ENCODE measurements around the gene B9D1. TPM values are rescaled to one million over a fixed set of nuclear protein-coding genes. Genes with fewer than 3 reads are reported as not detected.
A peak's percentile ranks its signal among the peaks of the same experiment; 100 is the strongest.

The B9D1 gene
- total RNA-seq, 1 donor from 2014 or later: 6.7 TPM

- no peak for DNase-seq (ENCODE audit: low spot score)
- intact Hi-C loops (cut with micrococcal nuclease): no loop called here
- Mint-ChIP-seq H3K4me1 (ENCODE audit: low read depth) (peaks cover 33% of the 10 kb centered on the region), H3K4me3 (ENCODE audit: low read depth) (no peak overlapping the region), H3K27me3 (ENCODE audit: low read depth) (peaks cover 8% of the 10 kb centered on the region), H3K27ac (no peak overlapping the region), H3K36me3 (ENCODE audit: low read depth) (peaks cover 7% of the 10 kb centered on the region), H3K9me3 (no peaks in the 10 kb centered on the region)
These were observed 52.4 kb downstream of the B9D1 start for GRCh38 chr17:19310151-19310550.

- H3K4me3 Mint-ChIP-seq (ENCODE audit: low read depth): no peak overlapping the region
- intact Hi-C loops (cut with micrococcal nuclease): no loop called here
- H3K36me3 Mint-ChIP-seq (ENCODE audit: low read depth): peaks cover 7% of the 10 kb centered on the region
- H3K27ac Mint-ChIP-seq: no peak overlapping the region
- H3K4me1 Mint-ChIP-seq (ENCODE audit: low read depth): peaks cover 38% of the 10 kb centered on the region
- no peak for DNase-seq (ENCODE audit: low spot score)
- no peaks in the 10 kb centered on the region for H3K9me3 Mint-ChIP-seq
- H3K27me3 Mint-ChIP-seq (ENCODE audit: low read depth): peaks cover 8% of the 10 kb centered on the region
These were observed 52.8 kb downstream of the B9D1 start for GRCh38 chr17:19309701-19310100.

DNA sequence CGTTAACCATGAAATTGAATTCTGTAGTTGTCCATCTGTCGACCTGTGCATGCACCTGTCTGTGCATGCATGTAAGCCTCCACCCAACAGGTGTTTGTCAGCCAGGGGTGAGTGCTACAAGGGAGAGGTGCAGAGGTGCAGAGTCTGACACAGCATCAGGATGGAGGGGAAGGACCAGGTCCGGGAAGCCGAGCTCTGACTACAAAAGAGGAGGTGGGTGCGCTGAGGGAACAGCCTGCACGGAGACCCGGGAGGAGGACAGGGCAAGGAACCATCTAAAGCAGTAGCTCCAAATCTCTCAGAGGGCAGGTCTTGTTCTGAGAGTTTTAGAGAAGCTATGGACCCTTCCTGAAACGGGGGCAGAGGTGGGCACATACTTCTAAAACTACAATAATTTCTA lies 54.1 kb downstream of the B9D1 start:
- H3K4me1 Mint-ChIP-seq (ENCODE audit: low read depth): peaks cover 43% of the 10 kb centered on the region
- peaks cover 7% of the 10 kb centered on the region for H3K36me3 Mint-ChIP-seq (ENCODE audit: low read depth)
- H3K27ac Mint-ChIP-seq: no peak overlapping the region
- H3K9me3 Mint-ChIP-seq: no peaks in the 10 kb centered on the region
- no peak for DNase-seq (ENCODE audit: low spot score)
- intact Hi-C loops (cut with micrococcal nuclease): no loop called here
- peaks cover 8% of the 10 kb centered on the region for H3K27me3 Mint-ChIP-seq (ENCODE audit: low read depth)
- no peak overlapping the region for H3K4me3 Mint-ChIP-seq (ENCODE audit: low read depth)

DNA sequence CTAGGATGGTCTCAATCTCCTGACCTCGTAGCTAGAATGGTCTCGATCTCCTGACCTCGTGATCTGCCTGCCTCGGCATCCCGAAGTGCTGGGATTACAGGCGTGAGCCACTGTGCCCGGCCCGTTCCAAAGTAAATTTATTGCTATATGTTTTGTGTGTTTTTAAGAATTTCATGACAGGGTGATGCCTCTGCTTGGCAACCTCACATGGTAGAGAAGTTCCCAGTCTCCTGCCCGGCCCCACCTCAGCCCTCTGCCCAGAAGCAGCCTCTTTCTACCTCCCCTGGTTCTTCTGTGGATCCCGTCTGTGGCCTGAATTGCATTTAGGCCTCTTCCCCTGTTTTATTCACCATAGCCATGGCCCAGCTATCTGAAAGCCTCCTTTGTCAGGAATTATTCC lies 55.0 kb downstream of the B9D1 start:
- Mint-ChIP-seq H3K36me3 (ENCODE audit: low read depth) (peaks cover 7% of the 10 kb centered on the region), H3K27ac (no peak overlapping the region), H3K9me3 (no peaks in the 10 kb centered on the region), H3K27me3 (ENCODE audit: low read depth) (peaks cover 8% of the 10 kb centered on the region), H3K4me3 (ENCODE audit: low read depth) (no peak overlapping the region), H3K4me1 (ENCODE audit: low read depth) (peaks cover 47% of the 10 kb centered on the region)
- DNase-seq (ENCODE audit: low spot score): no peak
- intact Hi-C loops (cut with micrococcal nuclease): no loop called here

GRCh38 chr17:19306160-19307111 lies 56.1 kb downstream of the B9D1 start:
- peaks cover 8% of the 10 kb centered on the region for H3K27me3 Mint-ChIP-seq (ENCODE audit: low read depth)
- peak overlapping the region; percentile 50 for H3K27ac Mint-ChIP-seq
- H3K36me3 Mint-ChIP-seq (ENCODE audit: low read depth): no peaks in the 10 kb centered on the region
- H3K9me3 Mint-ChIP-seq: no peaks in the 10 kb centered on the region
- peaks cover 42% of the 10 kb centered on the region for H3K4me1 Mint-ChIP-seq (ENCODE audit: low read depth)
- intact Hi-C loops (cut with micrococcal nuclease): no loop called here
- peak; percentile 49 for DNase-seq (ENCODE audit: low spot score)
- H3K4me3 Mint-ChIP-seq (ENCODE audit: low read depth): peak overlapping the region; percentile 58

DNA sequence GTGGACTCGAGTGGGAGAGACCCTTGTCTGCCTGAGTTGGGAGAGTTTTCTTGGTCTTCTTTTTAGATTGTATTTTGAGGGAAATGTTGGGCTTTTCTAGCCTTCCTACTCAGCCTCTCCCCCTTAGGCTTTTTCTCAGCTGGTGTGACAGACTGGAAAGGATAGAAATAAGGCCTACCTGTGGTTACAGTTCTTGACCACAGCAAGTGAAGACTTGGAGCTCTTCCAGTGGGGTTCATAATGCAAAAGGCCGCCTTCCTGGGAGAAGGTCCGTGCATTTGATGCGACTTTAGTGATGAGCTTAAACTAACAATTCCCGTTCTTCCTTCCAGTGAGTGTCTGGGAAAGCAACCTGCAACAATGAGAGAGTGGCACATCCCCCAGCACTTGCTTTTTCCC lies 56.8 kb downstream of the B9D1 start:
- intact Hi-C loops (cut with micrococcal nuclease): no loop called here
- Mint-ChIP-seq H3K9me3 (no peaks in the 10 kb centered on the region), H3K27me3 (ENCODE audit: low read depth) (peaks cover 8% of the 10 kb centered on the region), H3K4me3 (ENCODE audit: low read depth) (peak overlapping the region; percentile 20), H3K36me3 (ENCODE audit: low read depth) (no peaks in the 10 kb centered on the region), H3K4me1 (ENCODE audit: low read depth) (peaks cover 41% of the 10 kb centered on the region), H3K27ac (peak overlapping the region; percentile 50)
- no peak for DNase-seq (ENCODE audit: low spot score)

DNA sequence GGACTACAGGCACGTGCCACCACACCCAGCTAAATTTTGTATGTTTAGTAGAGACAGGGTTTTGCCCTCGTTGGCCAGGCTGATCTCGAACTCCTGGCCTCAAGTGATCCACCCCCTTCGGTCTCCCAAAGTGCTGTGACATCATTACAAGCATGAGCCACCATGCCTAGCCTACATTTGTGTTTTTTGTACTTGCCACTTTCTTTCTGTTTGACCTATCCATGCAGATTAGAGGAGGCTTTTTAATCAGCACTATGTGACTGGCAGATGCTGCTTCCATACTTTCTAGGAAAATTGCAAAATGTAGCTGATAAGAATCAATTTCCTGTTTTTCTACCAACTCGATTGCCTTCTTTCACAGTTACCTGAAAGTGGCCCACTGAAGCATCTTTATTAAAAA lies 57.3 kb downstream of the B9D1 start:
- no peaks in the 10 kb centered on the region for H3K36me3 Mint-ChIP-seq (ENCODE audit: low read depth)
- intact Hi-C loops (cut with micrococcal nuclease): no loop called here
- H3K4me1 Mint-ChIP-seq (ENCODE audit: low read depth): peaks cover 41% of the 10 kb centered on the region
- no peak overlapping the region for H3K4me3 Mint-ChIP-seq (ENCODE audit: low read depth)
- peaks cover 8% of the 10 kb centered on the region for H3K27me3 Mint-ChIP-seq (ENCODE audit: low read depth)
- H3K27ac Mint-ChIP-seq: no peak overlapping the region
- H3K9me3 Mint-ChIP-seq: no peaks in the 10 kb centered on the region
- DNase-seq (ENCODE audit: low spot score): no peak

- intact Hi-C loops (cut with micrococcal nuclease): no loop called here
- H3K27ac Mint-ChIP-seq: no peak overlapping the region
- H3K36me3 Mint-ChIP-seq (ENCODE audit: low read depth): no peaks in the 10 kb centered on the region
These were observed 57.8 kb downstream of the B9D1 start for GRCh38 chr17:19304751-19305150.

GRCh38 chr17:19304209-19304608 lies 58.3 kb downstream of the B9D1 start:
- Mint-ChIP-seq H3K36me3 (ENCODE audit: low read depth) (no peaks in the 10 kb centered on the region), H3K4me3 (ENCODE audit: low read depth) (no peak overlapping the region), H3K4me1 (ENCODE audit: low read depth) (peaks cover 41% of the 10 kb centered on the region), H3K27ac (no peak overlapping the region), H3K27me3 (ENCODE audit: low read depth) (peaks cover 8% of the 10 kb centered on the region), H3K9me3 (no peaks in the 10 kb centered on the region)
- intact Hi-C loops (cut with micrococcal nuclease): no loop called here
- DNase-seq (ENCODE audit: low spot score): no peak

More at GRCh38 chr17:19304751-19305150, 57.8 kb downstream of the B9D1 start:
- Mint-ChIP-seq H3K9me3 (no peaks in the 10 kb centered on the region), H3K4me1 (ENCODE audit: low read depth) (peaks cover 41% of the 10 kb centered on the region), H3K27me3 (ENCODE audit: low read depth) (peaks cover 8% of the 10 kb centered on the region), H3K4me3 (ENCODE audit: low read depth) (no peak overlapping the region)
- no peak for DNase-seq (ENCODE audit: low spot score)

- no peaks in the 10 kb centered on the region for H3K36me3 Mint-ChIP-seq (ENCODE audit: low read depth)
- no peak overlapping the region for H3K4me3 Mint-ChIP-seq (ENCODE audit: low read depth)
- no peak for DNase-seq (ENCODE audit: low spot score)
- no peak overlapping the region for H3K27ac Mint-ChIP-seq
- no peaks in the 10 kb centered on the region for H3K9me3 Mint-ChIP-seq
- peaks cover 41% of the 10 kb centered on the region for H3K4me1 Mint-ChIP-seq (ENCODE audit: low read depth)
- intact Hi-C loops (cut with micrococcal nuclease): no loop called here
- H3K27me3 Mint-ChIP-seq (ENCODE audit: low read depth): peaks cover 11% of the 10 kb centered on the region
These were observed 59.2 kb downstream of the B9D1 start for GRCh38 chr17:19303367-19303776.

- peaks cover 41% of the 10 kb centered on the region for H3K4me1 Mint-ChIP-seq (ENCODE audit: low read depth)
- intact Hi-C loops (cut with micrococcal nuclease): no loop called here
- DNase-seq (ENCODE audit: low spot score): no peak
- H3K27me3 Mint-ChIP-seq (ENCODE audit: low read depth): peaks cover 9% of the 10 kb centered on the region
- H3K27ac Mint-ChIP-seq: no peak overlapping the region
- H3K36me3 Mint-ChIP-seq (ENCODE audit: low read depth): no peaks in the 10 kb centered on the region
- no peaks in the 10 kb centered on the region for H3K9me3 Mint-ChIP-seq
- no peak overlapping the region for H3K4me3 Mint-ChIP-seq (ENCODE audit: low read depth)
These were observed 59.7 kb downstream of the B9D1 start for GRCh38 chr17:19302791-19303331.

- Mint-ChIP-seq H3K27ac (no peak overlapping the region), H3K4me1 (ENCODE audit: low read depth) (peaks cover 37% of the 10 kb centered on the region), H3K27me3 (ENCODE audit: low read depth) (peaks cover 5% of the 10 kb centered on the region), H3K36me3 (ENCODE audit: low read depth) (no peaks in the 10 kb centered on the region), H3K4me3 (ENCODE audit: low read depth) (no peak overlapping the region), H3K9me3 (no peaks in the 10 kb centered on the region)
- DNase-seq (ENCODE audit: low spot score): no peak
- intact Hi-C loops (cut with micrococcal nuclease): no loop called here
These were observed 60.5 kb downstream of the B9D1 start for GRCh38 chr17:19301973-19302372.

GRCh38 chr17:19301274-19301951 lies 61.1 kb downstream of the B9D1 start:
- no peaks in the 10 kb centered on the region for H3K9me3 Mint-ChIP-seq
- no peak for DNase-seq (ENCODE audit: low spot score)
- H3K27me3 Mint-ChIP-seq (ENCODE audit: low read depth): peaks cover 5% of the 10 kb centered on the region
- peaks cover 31% of the 10 kb centered on the region for H3K4me1 Mint-ChIP-seq (ENCODE audit: low read depth)
- no peaks in the 10 kb centered on the region for H3K36me3 Mint-ChIP-seq (ENCODE audit: low read depth)
- H3K27ac Mint-ChIP-seq: no peak overlapping the region
- intact Hi-C loops (cut with micrococcal nuclease): no loop called here
- no peak overlapping the region for H3K4me3 Mint-ChIP-seq (ENCODE audit: low read depth)

Measured in activated T-helper 2 cell treated with anti-CD3 and anti-CD28 coated beads, Interferon-gamma antibody, Interleukin-2, Interleukin-4, amounts not matched to agents 10 μg/mL and 5 μg/mL and 100 μg/mL, durations not matched to agents 14 hours and 24 hours and 36 hours (primary cell).